GM11168 (cell line): ENCODE measurements around the gene FAM72B.
"Not testable (repeated sequence)": the region's sequence is repeated elsewhere in the genome, so short reads cannot be mapped to it uniquely, and the experiment has no call there.

Experiments
- in situ Hi-C: fragments of 300-500 bp; cut with MboI; formaldehyde crosslinking; loops from one replicate; pipeline ENCODE4 v1.12.0; 2022; ENCODE audit warnings: low sequenced_read_pairs; ENCODE audit not compliant: unreplicated experiment

FAM72B gene

GRCh38 chr1:121156958-121157603, 27.1 kb downstream of the FAM72B start:
- in situ Hi-C loops = not testable (repeated sequence)

GRCh38 chr1:121155671-121156358, 28.3 kb downstream of the FAM72B start:
- in situ Hi-C loops = not testable (repeated sequence)

- in situ Hi-C loops = not testable (repeated sequence)
Measured at GRCh38 chr1:121154811-121155210, 29.3 kb downstream of the FAM72B start.

GRCh38 chr1:121152788-121153187, 31.4 kb downstream of the FAM72B start:
- in situ Hi-C loops = not testable (repeated sequence)

DNA sequence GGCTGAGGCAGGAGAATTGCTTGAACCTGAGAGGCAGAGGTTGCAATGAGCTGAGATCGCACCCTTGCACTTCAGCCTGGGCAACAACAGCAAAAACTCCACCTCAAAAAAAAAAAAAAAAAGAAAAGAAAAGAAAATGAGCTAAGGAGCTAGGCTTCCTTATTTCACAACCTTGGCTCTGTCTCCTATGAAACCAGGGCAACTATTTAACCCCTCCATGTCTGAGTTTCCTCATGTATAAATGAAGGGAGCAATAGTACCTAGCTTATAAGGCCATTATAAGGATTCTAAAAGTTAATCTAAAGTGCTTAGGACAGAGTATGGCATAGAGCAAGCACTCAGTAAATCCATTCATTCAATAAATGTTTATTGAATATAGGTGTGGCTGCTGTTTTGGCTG, 32.8 kb downstream of the FAM72B start:
- in situ Hi-C loops = not testable (repeated sequence)

DNA sequence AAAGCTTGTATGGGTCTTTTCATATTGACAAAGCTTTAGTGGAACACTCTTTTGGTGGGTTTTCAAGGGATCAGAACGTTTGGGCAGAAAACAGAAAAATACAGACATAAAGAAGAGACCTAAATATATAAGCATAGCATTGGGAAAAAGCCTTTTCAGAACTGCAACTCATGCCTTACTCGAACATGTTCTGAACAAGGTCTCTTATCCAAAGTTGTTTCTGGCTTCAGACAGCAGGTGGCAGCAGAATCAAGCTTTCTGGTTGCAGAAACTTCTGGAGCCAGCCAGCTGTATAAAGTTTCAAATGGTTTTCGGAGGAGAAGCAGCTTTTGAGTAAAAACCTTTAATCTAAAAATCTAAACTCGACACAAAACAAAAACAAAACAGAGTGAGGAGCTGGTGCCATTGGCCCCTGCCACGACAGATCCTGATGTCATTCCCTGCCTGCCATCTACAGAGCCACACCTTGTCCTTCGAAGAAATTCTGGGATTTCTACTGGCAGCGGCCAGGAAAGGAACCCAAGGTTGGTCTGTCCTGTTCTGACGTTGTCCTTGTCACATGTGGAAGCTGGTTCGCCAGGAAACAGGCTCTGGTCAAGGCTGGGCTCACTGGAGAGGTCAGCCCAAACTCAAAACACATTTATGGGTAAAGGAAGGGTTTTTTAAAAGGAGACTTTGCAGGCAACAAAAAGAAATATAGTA, 35.5 kb downstream of the FAM72B start:
- in situ Hi-C loops = not testable (repeated sequence)

- in situ Hi-C loops = not testable (repeated sequence)
Measured at GRCh38 chr1:121140393-121140792, 43.7 kb downstream of the FAM72B start.

DNA sequence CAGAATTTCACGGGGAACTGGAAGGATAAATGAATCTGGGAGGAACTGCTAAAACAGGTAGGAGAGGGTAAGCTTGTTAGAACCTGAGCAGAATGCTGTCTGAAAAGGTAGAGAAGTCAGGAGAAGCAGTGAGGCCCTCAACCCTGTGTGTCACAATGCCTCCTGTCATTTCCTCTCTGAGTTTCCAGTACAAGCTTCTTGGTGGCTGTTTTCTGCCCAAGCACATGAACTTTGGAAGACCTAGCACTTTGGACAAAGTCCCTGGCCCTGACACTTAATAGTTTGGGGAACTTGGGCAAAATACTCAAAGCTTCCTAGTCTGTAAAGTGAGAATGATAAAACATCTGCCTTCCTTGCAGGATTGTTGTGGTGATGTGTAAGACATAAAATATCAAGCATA, 52.6 kb downstream of the FAM72B start:
- in situ Hi-C loops = not testable (repeated sequence)

DNA sequence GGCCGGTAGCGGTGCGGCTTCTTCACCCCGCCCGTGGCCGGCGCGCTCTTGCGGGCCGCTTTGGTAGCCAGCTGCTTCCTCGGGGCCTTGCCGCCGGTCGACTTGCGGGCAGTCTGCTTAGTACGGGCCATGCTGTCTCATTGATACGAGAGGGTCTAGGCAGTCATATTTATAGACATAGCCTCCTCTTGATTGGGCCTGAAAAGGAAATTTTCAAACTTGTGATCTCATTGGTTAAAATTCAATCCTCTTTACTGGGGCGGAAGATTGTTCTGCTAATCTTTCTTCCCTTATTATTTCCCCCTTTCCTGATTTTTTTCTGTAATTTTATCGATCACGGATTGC, 65.7 kb downstream of the FAM72B start:
- in situ Hi-C loops = not testable (repeated sequence)
